GM12865 (cell line): ENCODE data around the gene DTX1.
A peak's percentile ranks its signal among the peaks of the same experiment; 100 is the strongest.

Experiments
- DNase-seq: peaks from one replicate; pipeline ENCODE4 v3.0.0; 2010; ENCODE audit warnings: low read depth
- H3K4me3 ChIP-seq: 2 replicates; pipeline ENCODE4 v1.5.1; 2011; ENCODE audit warnings: mild to moderate bottlenecking, low read depth, low read length, control low read depth
- CTCF ChIP-seq: IDR thresholded peaks from 2 replicates; pipeline ENCODE4 v1.5.1; 2011; ENCODE audit warnings: low read length, control low read depth, low read depth, inconsistent platforms; ENCODE audit not compliant: insufficient read depth; ENCODE audit errors: missing control alignments

DTX1 gene

GRCh38 chr12:113094738-113095137, 38.2 kb downstream of the DTX1 start:
- TF ChIP-seq CTCF: no peak
- H3K4me3 ChIP-seq: no peak overlapping the region
- DNase-seq: no peak

GRCh38 chr12:113095405-113095804, 38.9 kb downstream of the DTX1 start:
- TF ChIP-seq CTCF: no peak
- no peak overlapping the region for H3K4me3 ChIP-seq
- no peak for DNase-seq

- no peak for DNase-seq
- no peak overlapping the region for H3K4me3 ChIP-seq
- TF ChIP-seq CTCF: no peak
Measured at GRCh38 chr12:113096675-113097461, 40.3 kb downstream of the DTX1 start.

GRCh38 chr12:113097716-113098440, 41.3 kb downstream of the DTX1 start:
- no peak for DNase-seq
- TF ChIP-seq CTCF: no peak
- H3K4me3 ChIP-seq: no peak overlapping the region

GRCh38 chr12:113098441-113099028, 42.0 kb downstream of the DTX1 start:
- DNase-seq: peak; percentile 76
- no peak overlapping the region for H3K4me3 ChIP-seq
- TF ChIP-seq CTCF: peak; percentile 98

- no peak for TF ChIP-seq CTCF
- DNase-seq: no peak
- H3K4me3 ChIP-seq: no peak overlapping the region
Measured at GRCh38 chr12:113099364-113099763, 42.8 kb downstream of the DTX1 start.
